Measurements from ENCODE around the gene RAD54L. TPM values are rescaled to one million over a fixed set of nuclear protein-coding genes. Genes with fewer than 3 reads are reported as not detected.

The RAD54L gene
- total RNA-seq, 1 donor from 2014 or later, result 22.9 TPM

DNA sequence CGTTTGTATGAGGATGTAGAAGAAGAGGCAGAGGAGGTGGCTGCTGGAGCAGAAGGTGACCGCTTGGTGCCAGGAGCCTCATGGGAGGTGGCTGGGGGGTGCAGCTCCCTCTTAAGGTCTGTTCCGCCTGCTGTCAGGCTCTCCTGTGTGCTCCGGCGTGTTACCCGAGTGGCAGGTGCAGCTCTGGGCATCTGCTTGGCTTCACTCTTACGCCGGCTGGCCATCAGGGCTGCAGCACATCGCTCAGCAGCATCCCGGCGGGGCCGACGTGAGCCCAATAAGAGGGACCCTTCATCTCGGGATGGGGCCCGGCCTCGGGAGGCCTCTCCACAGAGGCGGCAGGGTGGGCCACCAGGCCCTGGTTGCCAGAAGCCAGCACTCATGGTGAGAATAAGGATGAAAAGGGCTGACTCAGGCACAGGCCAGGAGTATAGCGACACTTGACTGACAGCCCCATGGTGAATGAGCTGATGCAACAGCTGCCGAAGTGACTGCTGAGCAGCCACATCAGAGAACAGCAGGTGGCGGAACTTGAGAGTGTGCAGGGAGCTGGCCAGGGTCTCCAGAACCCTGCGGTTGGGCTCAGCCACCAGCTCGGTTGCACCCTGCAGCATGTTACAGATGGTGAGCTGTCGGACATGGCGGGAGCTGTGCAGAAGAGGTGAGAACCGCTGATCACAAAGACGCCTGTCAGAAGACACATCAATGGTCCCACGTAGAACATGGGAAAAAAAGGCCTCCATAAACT is 38.3 kb downstream of the RAD54L start:
- no peak for DNase-seq (ENCODE audit: extremely low spot score, unreplicated experiment)
- peaks cover 46% of the 10 kb centered on the region for H3K36me3 Mint-ChIP-seq
- TF ChIP-seq CTCF (conservative IDR thresholded peaks at IDR 0.05), result no peak

GRCh38 chr1:46288485-46289133 is 41.0 kb downstream of the RAD54L start:
- peaks cover 30% of the 10 kb centered on the region for H3K36me3 Mint-ChIP-seq

More for the DNA sequence above, 38.3 kb downstream of the RAD54L start:
- H3K27me3 Mint-ChIP-seq, result no peaks in the 10 kb centered on the region
- no peaks in the 10 kb centered on the region for H3K4me1 Mint-ChIP-seq (ENCODE audit: unreplicated experiment)
- H3K27ac Mint-ChIP-seq, result no peak overlapping the region
- no peaks in the 10 kb centered on the region for H3K9me3 Mint-ChIP-seq
- H3K4me3 Mint-ChIP-seq, result no peak overlapping the region

DNA sequence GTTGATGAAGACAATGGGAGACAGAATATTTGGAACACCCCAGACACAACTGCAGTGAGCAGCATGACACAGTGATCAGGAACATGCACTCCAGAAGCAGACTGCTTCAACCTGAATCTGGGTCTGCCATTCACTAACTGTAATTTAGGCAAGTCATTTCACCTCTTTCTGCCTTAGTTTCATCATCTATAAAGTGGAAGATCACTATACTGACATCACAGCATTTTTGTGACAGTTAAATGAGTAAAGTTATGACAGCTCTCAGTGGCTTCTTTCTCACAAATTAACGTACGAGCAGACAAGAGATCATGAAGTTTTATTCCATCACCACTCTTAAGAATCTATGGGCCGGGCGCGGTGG is 41.6 kb downstream of the RAD54L start:
- Mint-ChIP-seq H3K27me3 (no peaks in the 10 kb centered on the region), H3K4me3 (no peak overlapping the region), H3K27ac (no peak overlapping the region)

More at GRCh38 chr1:46288485-46289133, 41.0 kb downstream of the RAD54L start:
- no peak overlapping the region for H3K27ac Mint-ChIP-seq
- no peak overlapping the region for H3K4me3 Mint-ChIP-seq
- DNase-seq (ENCODE audit: extremely low spot score, unreplicated experiment), result no peak
- H3K4me1 Mint-ChIP-seq (ENCODE audit: unreplicated experiment), result no peaks in the 10 kb centered on the region
- TF ChIP-seq CTCF (conservative IDR thresholded peaks at IDR 0.05), result no peak
- no peaks in the 10 kb centered on the region for H3K9me3 Mint-ChIP-seq
- no peaks in the 10 kb centered on the region for H3K27me3 Mint-ChIP-seq

GRCh38 chr1:46289976-46290375 is 42.4 kb downstream of the RAD54L start:
- no peak overlapping the region for H3K27ac Mint-ChIP-seq
- TF ChIP-seq CTCF (conservative IDR thresholded peaks at IDR 0.05), result no peak
- no peaks in the 10 kb centered on the region for H3K4me1 Mint-ChIP-seq (ENCODE audit: unreplicated experiment)
- no peaks in the 10 kb centered on the region for H3K27me3 Mint-ChIP-seq
- H3K36me3 Mint-ChIP-seq, result peaks cover 19% of the 10 kb centered on the region
- no peaks in the 10 kb centered on the region for H3K9me3 Mint-ChIP-seq
- no peak for DNase-seq (ENCODE audit: extremely low spot score, unreplicated experiment)
- no peak overlapping the region for H3K4me3 Mint-ChIP-seq

More for the DNA sequence above, 41.6 kb downstream of the RAD54L start:
- DNase-seq (ENCODE audit: extremely low spot score, unreplicated experiment), result no peak
- no peaks in the 10 kb centered on the region for H3K4me1 Mint-ChIP-seq (ENCODE audit: unreplicated experiment)
- no peak for TF ChIP-seq CTCF (conservative IDR thresholded peaks at IDR 0.05)
- H3K36me3 Mint-ChIP-seq, result peaks cover 27% of the 10 kb centered on the region
- no peaks in the 10 kb centered on the region for H3K9me3 Mint-ChIP-seq

DNA sequence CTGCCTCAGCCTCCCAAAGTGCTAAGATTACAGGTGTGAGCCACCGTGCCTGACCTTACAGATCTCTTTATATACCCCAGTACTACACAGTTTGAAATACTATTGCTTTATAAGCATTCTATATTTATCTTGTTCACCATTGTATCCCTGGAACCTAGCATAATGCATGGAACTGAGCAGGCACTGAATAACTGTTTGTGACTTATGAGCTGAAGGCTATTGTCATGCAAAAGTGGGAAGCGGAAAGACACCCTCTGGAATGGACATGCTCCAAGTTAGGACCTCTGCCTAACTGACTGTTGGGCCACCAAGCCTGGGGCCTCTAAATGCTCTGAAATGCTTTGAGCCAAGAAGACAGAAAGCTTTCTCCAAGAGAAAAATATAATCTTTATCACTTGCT is 47.7 kb downstream of the RAD54L start:
- no peak overlapping the region for H3K4me3 Mint-ChIP-seq
- H3K36me3 Mint-ChIP-seq, result peaks cover 34% of the 10 kb centered on the region
- TF ChIP-seq CTCF (conservative IDR thresholded peaks at IDR 0.05), result no peak
- H3K4me1 Mint-ChIP-seq (ENCODE audit: unreplicated experiment), result peaks cover 7% of the 10 kb centered on the region
- no peaks in the 10 kb centered on the region for H3K9me3 Mint-ChIP-seq
- no peak overlapping the region for H3K27ac Mint-ChIP-seq
- no peak for DNase-seq (ENCODE audit: extremely low spot score, unreplicated experiment)
- no peaks in the 10 kb centered on the region for H3K27me3 Mint-ChIP-seq

All from type B pancreatic cell (in vitro differentiated cells).